HEK293 (cell line): ENCODE data around the gene ERMN.

Source experiments
- CTCF ChIA-PET: fragments of 350-600 bp; formaldehyde crosslinking; extraction: SDS; loops from one replicate; lab custom pipeline; 2021; ENCODE audit warnings: antibody characterized with exemption; lab: Yijun Ruan, JAX
- POLR2A ChIA-PET: fragments of 300-600 bp; formaldehyde crosslinking; extraction: SDS; loops from one replicate; lab custom pipeline; 2020; ENCODE audit warnings: antibody characterized with exemption, inconsistent platforms; lab: Yijun Ruan, JAX
- H3K27ac ChIP-seq: fragments of 200-500 bp; sonication (Bioruptor generic); 2 replicates; pipeline ENCODE4 v1.5.1; 2014; ENCODE audit warnings: low read depth, low read length, control low read depth, inconsistent platforms; ENCODE audit errors: extremely low read depth
- H3K36me3 ChIP-seq, 2 experiments: fragments of 200-500 bp in 1 of 2; sonication (Bioruptor generic) in 1 of 2; 1 replicate in 1 of 2; 2 replicates in 1 of 2; pipeline ENCODE4 v1.5.1; 2014 to 2017; ENCODE audit warnings: inconsistent platforms in 2 of 2, low read length in 2 of 2; ENCODE audit not compliant: control insufficient read depth in 2 of 2, insufficient read depth in 1 of 2
- H3K4me1 ChIP-seq: fragments of 200-500 bp; sonication (Bioruptor generic); 2 replicates; pipeline ENCODE4 v1.5.1; 2014; ENCODE audit warnings: mild to moderate bottlenecking, low read length, inconsistent platforms; ENCODE audit not compliant: control insufficient read depth, insufficient read depth
- H3K4me3 ChIP-seq: 2 replicates; pipeline ENCODE4 v1.5.1; 2011; ENCODE audit warnings: low read depth, mild to moderate bottlenecking, control low read depth, low read length, moderate library complexity
- H3K9me3 ChIP-seq: fragments of 200-500 bp; sonication (Bioruptor generic); 2 replicates; pipeline ENCODE4 v1.5.1; 2014; ENCODE audit warnings: low read depth, low read length, inconsistent platforms; ENCODE audit not compliant: control insufficient read depth, insufficient read depth
- GLIS2 ChIP-seq: fragments of 450-650 bp; formaldehyde crosslinking; IDR thresholded peaks from 2 replicates; pipeline ENCODE4 v1.5.1; 2016; ENCODE audit warnings: missing biosample characterization, missing genetic modification characterization
- HOXA7 ChIP-seq: sonication (generic); formaldehyde crosslinking; IDR thresholded peaks from 2 replicates; pipeline ENCODE4 v1.8.1; 2022; ENCODE audit warnings: missing genetic modification reagents, borderline replicate concordance
- IKZF3 ChIP-seq: fragments of 450-650 bp; IDR thresholded peaks from 2 replicates; pipeline ENCODE4 v1.5.0; 2018; ENCODE audit warnings: missing biosample characterization, mild to moderate bottlenecking, missing genetic modification characterization, moderate library complexity
- MEIS1 ChIP-seq: sonication (generic); formaldehyde crosslinking; IDR thresholded peaks from 2 replicates; pipeline ENCODE4 v1.8.1; 2022; ENCODE audit warnings: missing genetic modification reagents, mild to moderate bottlenecking, borderline replicate concordance
- SP7 ChIP-seq: fragments of 450-650 bp; formaldehyde crosslinking; IDR thresholded peaks from 2 replicates; pipeline ENCODE4 v1.5.1; 2016; ENCODE audit warnings: missing biosample characterization, missing genetic modification characterization
- ZBTB1 ChIP-seq: fragments of 450-650 bp; formaldehyde crosslinking; IDR thresholded peaks from 2 replicates; pipeline ENCODE4 v1.5.1; 2016; ENCODE audit warnings: missing biosample characterization, missing genetic modification characterization
- ZFP37 ChIP-seq: fragments of 450-650 bp; formaldehyde crosslinking; IDR thresholded peaks from 2 replicates; pipeline ENCODE4 v1.5.1; 2016; ENCODE audit warnings: missing biosample characterization, missing genetic modification characterization
- ZNF10 ChIP-seq: fragments of 450-650 bp; formaldehyde crosslinking; IDR thresholded peaks from 2 replicates; pipeline ENCODE4 v1.5.1; 2017; ENCODE audit warnings: missing biosample characterization, missing genetic modification characterization
- ZNF19 ChIP-seq: fragments of 450-650 bp; formaldehyde crosslinking; IDR thresholded peaks from 2 replicates; pipeline ENCODE4; 2016; ENCODE audit warnings: missing biosample characterization, missing genetic modification characterization, low read depth
- ZNF223 ChIP-seq: fragments of 450-650 bp; formaldehyde crosslinking; IDR thresholded peaks from 2 replicates; pipeline ENCODE4 v1.5.1; 2016; ENCODE audit warnings: missing biosample characterization, missing genetic modification characterization
- ZNF23 ChIP-seq: fragments of 450-650 bp; formaldehyde crosslinking; IDR thresholded peaks from 2 replicates; pipeline ENCODE4 v1.5.1; 2016; ENCODE audit warnings: missing biosample characterization, missing genetic modification characterization, borderline replicate concordance
- ZNF266 ChIP-seq: fragments of 450-650 bp; formaldehyde crosslinking; IDR thresholded peaks from 2 replicates; pipeline ENCODE4 v1.5.1; 2016; ENCODE audit warnings: missing biosample characterization, missing genetic modification characterization, low read depth
- ZNF274 ChIP-seq, 2 experiments: fragments of 200-500 bp in 1 of 2; fragments of 450-650 bp in 1 of 2; sonication (Bioruptor generic) in 1 of 2; formaldehyde crosslinking in 1 of 2; IDR thresholded peaks; 2 replicates each; pipeline versions ENCODE4 v1.5.1 to v1.6.1; 2014 to 2016; ENCODE audit warnings: borderline replicate concordance in 1 of 2, inconsistent platforms in 1 of 2, low read length in 1 of 2, missing biosample characterization in 1 of 2, missing genetic modification characterization in 1 of 2
- ZNF292 ChIP-seq: fragments of 450-650 bp; formaldehyde crosslinking; IDR thresholded peaks from 2 replicates; pipeline ENCODE4 v1.5.1; 2016; ENCODE audit warnings: low read depth, missing biosample characterization, missing genetic modification characterization, borderline replicate concordance
- ZNF324 ChIP-seq: fragments of 450-650 bp; formaldehyde crosslinking; IDR thresholded peaks from 2 replicates; pipeline ENCODE4 v1.5.1; 2016; ENCODE audit warnings: missing biosample characterization, missing genetic modification characterization
- ZNF473 ChIP-seq: fragments of 450-650 bp; formaldehyde crosslinking; IDR thresholded peaks from 2 replicates; pipeline ENCODE4 v1.5.1; 2017; ENCODE audit warnings: missing biosample characterization, missing genetic modification characterization
- ZNF48 ChIP-seq: fragments of 450-650 bp; formaldehyde crosslinking; IDR thresholded peaks from 2 replicates; pipeline ENCODE4 v1.5.1; 2016; ENCODE audit warnings: missing biosample characterization, missing genetic modification characterization
- ZNF544 ChIP-seq: fragments of 450-650 bp; formaldehyde crosslinking; IDR thresholded peaks from 2 replicates; pipeline ENCODE4 v1.5.0; 2017; ENCODE audit warnings: missing biosample characterization, missing genetic modification characterization
- ZNF777 ChIP-seq: fragments of 450-650 bp; formaldehyde crosslinking; IDR thresholded peaks from 2 replicates; pipeline ENCODE4 v1.5.1; 2017; ENCODE audit warnings: missing biosample characterization, missing genetic modification characterization, borderline replicate concordance
- ZNF837 ChIP-seq: fragments of 450-650 bp; formaldehyde crosslinking; IDR thresholded peaks from 2 replicates; pipeline ENCODE4 v1.5.1; 2016; ENCODE audit warnings: missing biosample characterization, missing genetic modification characterization
- TF ChIP-seq, protein P1 (sequence below): fragments of 450-650 bp; formaldehyde crosslinking; IDR thresholded peaks from 2 replicates; pipeline ENCODE4 v1.5.1; 2016; ENCODE audit warnings: missing biosample characterization, missing genetic modification characterization
- TF ChIP-seq, protein P2 (sequence below): fragments of 450-650 bp; formaldehyde crosslinking; IDR thresholded peaks from 2 replicates; pipeline ENCODE4 v1.5.1; 2016; ENCODE audit warnings: missing biosample characterization, missing genetic modification characterization

Gene ERMN

GRCh38 chr2:157290525-157290924, 35.1 kb downstream of the ERMN start:
- Histone ChIP-seq H3K4me3 (no peak overlapping the region), H3K9me3 (no peaks in the 10 kb centered on the region), H3K36me3 (no peaks in the 10 kb centered on the region), H3K27ac (no peak overlapping the region), H3K4me1 (no peaks in the 10 kb centered on the region)
- POLR2A ChIA-PET = no interaction called here
- CTCF ChIA-PET = interaction anchor here (0.5 kb wide), 1 partner anchor 613 kb away, joined by 3 read pairs; no protein-coding TSS in a partner anchor
- no peak for TF ChIP-seq IKZF3 (tag by site-specific recombination)
- TF ChIP-seq ZNF223 (tag by site-specific recombination) = no peak
- TF ChIP-seq, protein P1, sequence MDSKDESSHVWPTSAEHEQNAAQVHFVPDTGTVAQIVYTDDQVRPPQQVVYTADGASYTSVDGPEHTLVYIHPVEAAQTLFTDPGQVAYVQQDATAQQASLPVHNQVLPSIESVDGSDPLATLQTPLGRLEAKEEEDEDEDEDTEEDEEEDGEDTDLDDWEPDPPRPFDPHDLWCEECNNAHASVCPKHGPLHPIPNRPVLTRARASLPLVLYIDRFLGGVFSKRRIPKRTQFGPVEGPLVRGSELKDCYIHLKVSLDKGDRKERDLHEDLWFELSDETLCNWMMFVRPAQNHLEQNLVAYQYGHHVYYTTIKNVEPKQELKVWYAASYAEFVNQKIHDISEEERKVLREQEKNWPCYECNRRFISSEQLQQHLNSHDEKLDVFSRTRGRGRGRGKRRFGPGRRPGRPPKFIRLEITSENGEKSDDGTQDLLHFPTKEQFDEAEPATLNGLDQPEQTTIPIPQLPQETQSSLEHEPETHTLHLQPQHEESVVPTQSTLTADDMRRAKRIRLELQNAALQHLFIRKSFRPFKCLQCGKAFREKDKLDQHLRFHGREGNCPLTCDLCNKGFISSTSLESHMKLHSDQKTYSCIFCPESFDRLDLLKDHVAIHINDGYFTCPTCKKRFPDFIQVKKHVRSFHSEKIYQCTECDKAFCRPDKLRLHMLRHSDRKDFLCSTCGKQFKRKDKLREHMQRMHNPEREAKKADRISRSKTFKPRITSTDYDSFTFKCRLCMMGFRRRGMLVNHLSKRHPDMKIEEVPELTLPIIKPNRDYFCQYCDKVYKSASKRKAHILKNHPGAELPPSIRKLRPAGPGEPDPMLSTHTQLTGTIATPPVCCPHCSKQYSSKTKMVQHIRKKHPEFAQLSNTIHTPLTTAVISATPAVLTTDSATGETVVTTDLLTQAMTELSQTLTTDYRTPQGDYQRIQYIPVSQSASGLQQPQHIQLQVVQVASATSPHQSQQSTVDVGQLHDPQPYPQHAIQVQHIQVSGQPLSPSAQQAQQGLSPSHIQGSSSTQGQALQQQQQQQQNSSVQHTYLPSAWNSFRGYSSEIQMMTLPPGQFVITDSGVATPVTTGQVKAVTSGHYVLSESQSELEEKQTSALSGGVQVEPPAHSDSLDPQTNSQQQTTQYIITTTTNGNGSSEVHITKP (tag by site-specific recombination) = no peak
- no peak for TF ChIP-seq ZNF324 (tag by site-specific recombination)
- no peak for TF ChIP-seq ZFP37 (tag by site-specific recombination)
- no peak for TF ChIP-seq SP7 (tag by site-specific recombination)
- TF ChIP-seq ZNF266 (tag by site-specific recombination) = no peak
- no peak for TF ChIP-seq GLIS2
- no peak for TF ChIP-seq ZBTB1 (tag by site-specific recombination)
- TF ChIP-seq ZNF23 (tag by site-specific recombination) = no peak
- TF ChIP-seq ZNF473 (tag by site-specific recombination) = no peak
- TF ChIP-seq HOXA7 (CRISPR knock-in tag) = no peak
- TF ChIP-seq ZNF48 = no peak

DNA sequence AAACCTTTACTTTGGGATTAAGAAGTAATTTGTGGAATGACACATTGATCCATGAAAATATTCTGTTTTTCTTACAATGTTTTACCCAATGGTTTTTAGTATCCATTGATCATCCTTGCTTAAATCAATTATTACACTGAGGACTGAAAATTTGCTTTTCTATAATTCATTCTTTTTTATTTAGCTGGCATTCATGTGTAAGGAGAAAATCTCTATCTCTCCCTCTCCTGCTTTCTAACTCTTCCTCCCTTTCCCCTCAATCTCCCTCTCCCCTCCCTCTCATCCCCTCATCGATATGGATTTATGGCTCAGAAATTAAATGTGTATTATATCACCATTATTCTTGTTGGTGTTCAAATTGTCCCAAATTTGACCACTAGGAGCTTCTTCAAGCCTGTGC, 38.5 kb downstream of the ERMN start:
- Histone ChIP-seq H3K9me3 (no peaks in the 10 kb centered on the region), H3K27ac (no peak overlapping the region), H3K4me3 (no peak overlapping the region), H3K36me3 (no peaks in the 10 kb centered on the region), H3K4me1 (no peaks in the 10 kb centered on the region)
- no peak for TF ChIP-seq ZNF544 (tag by site-specific recombination)
- TF ChIP-seq MEIS1 (CRISPR knock-in tag) = no peak
- no peak for TF ChIP-seq ZNF274 (IDR thresholded peaks at IDR 0.05; ENCODE audit: low read length)
- no peak for TF ChIP-seq ZNF274 (tag by site-specific recombination; IDR thresholded peaks at IDR 0.05; ENCODE audit: borderline replicate concordance)
- no peak for TF ChIP-seq ZNF19
- no peak for TF ChIP-seq ZNF777 (tag by site-specific recombination)
- TF ChIP-seq ZFP37 (tag by site-specific recombination) = no peak
- TF ChIP-seq ZNF292 = no peak
- TF ChIP-seq ZNF837 (tag by site-specific recombination) = no peak
- TF ChIP-seq, protein P2, sequence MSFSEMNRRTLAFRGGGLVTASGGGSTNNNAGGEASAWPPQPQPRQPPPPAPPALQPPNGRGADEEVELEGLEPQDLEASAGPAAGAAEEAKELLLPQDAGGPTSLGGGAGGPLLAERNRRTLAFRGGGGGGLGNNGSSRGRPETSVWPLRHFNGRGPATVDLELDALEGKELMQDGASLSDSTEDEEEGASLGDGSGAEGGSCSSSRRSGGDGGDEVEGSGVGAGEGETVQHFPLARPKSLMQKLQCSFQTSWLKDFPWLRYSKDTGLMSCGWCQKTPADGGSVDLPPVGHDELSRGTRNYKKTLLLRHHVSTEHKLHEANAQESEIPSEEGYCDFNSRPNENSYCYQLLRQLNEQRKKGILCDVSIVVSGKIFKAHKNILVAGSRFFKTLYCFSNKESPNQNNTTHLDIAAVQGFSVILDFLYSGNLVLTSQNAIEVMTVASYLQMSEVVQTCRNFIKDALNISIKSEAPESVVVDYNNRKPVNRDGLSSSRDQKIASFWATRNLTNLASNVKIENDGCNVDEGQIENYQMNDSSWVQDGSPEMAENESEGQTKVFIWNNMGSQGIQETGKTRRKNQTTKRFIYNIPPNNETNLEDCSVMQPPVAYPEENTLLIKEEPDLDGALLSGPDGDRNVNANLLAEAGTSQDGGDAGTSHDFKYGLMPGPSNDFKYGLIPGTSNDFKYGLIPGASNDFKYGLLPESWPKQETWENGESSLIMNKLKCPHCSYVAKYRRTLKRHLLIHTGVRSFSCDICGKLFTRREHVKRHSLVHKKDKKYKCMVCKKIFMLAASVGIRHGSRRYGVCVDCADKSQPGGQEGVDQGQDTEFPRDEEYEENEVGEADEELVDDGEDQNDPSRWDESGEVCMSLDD (tag by site-specific recombination) = no peak
- TF ChIP-seq ZNF10 = no peak
- POLR2A ChIA-PET = no interaction called here
- CTCF ChIA-PET = interaction anchor here (0.6 to 3.1 kb wide), 4 partner anchors 15 to 464 kb away, joined by 3 to 18 read pairs (median 4); no protein-coding TSS in a partner anchor
